GM19240 (cell line): Measurements from ENCODE around the gene ZFYVE28.

Experiments
- DNase-seq: peaks from one replicate; pipeline ENCODE4 v3.0.0; 2011; ENCODE audit warnings: low spot score; ENCODE audit not compliant: insufficient read length

ZFYVE28 gene

GRCh38 chr4:2411786-2412510, 6.5 kb downstream of the ZFYVE28 start:
- DNase-seq: peak; percentile 39

- no peak for DNase-seq
Observed at GRCh38 chr4:2409381-2409783, 9.1 kb downstream of the ZFYVE28 start.

DNA sequence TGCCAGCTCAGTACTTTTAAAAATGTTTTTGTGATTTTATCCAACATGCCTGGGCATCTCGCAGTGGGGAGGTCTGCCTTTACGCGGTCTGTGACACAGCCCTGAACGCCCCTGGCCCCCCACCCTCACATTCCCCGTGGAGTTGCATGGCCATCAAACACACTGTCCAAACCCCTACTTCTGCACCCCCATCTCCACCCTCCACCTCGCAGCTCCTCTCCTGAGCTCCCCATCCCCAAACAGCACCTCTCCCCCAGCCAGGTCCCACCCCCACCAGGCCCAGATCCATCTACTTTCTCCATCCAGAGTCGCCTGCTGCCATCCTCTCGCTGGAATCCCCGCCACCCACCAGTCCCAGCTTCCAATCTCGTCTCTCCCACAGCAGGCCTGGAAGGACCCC, 9.5 kb downstream of the ZFYVE28 start:
- no peak for DNase-seq

DNA sequence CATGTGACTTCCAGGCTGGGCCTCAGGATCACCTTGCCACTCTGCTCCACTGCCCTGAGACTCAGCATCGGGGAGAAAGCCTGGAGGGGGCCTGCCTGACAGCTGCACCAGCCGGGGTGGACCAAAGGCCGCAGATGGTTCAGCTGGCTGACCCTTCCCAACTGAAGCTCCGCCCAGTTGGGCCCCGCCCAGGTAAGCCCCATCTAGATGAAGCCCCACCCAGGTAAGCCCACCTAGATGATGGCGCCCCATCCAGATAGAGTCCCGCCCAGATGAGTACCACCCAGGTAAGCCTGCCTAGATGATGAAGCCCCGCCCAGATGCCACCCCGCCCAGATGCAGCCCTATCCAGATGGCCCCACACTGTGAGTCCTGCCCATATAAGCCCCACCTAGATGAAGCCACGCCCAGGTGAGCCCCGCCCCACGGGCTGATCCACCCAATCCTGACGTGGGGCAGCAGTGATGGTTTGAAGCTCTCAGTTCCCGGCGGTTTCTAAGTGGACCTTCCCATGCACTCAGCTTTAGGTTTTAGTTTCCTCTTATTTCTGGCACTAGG, 10.0 kb downstream of the ZFYVE28 start:
- no peak for DNase-seq

DNA sequence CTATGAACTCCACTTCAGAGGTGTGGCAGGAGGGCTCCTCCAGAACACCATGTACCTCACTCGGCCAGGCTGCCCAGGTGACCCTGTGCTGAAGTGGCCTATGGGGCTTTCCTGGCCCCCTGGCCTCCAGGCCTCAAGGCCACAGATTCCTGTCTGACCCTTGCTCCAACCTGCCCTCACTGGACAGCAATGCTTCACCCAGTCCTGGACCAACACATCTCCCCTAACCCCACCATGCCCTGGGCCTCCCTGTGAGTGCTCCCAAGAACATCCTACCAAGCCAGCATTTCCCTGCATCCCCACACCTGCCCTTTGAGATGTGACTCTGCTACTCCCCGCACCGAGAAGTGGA, 10.5 kb downstream of the ZFYVE28 start:
- DNase-seq: no peak

DNA sequence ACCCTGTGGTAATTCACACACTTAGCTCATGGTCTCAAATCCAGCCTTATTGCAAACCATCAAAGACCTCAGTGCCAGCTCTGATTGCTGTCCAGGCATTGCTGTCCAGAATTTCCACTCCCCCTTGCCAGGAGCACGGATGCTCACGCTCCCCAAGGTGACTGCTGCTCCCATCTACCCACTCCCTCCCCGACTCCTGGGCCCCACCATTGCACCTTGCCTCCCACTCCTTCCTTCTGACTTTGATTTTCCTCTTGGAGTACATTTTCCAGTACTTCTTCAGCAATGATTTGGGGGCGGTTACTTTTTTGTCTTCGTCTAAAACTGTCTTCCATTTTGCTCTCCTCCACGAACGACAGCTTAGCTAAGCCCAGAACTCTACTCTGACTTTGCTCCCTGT, 11.5 kb downstream of the ZFYVE28 start:
- no peak for DNase-seq

DNA sequence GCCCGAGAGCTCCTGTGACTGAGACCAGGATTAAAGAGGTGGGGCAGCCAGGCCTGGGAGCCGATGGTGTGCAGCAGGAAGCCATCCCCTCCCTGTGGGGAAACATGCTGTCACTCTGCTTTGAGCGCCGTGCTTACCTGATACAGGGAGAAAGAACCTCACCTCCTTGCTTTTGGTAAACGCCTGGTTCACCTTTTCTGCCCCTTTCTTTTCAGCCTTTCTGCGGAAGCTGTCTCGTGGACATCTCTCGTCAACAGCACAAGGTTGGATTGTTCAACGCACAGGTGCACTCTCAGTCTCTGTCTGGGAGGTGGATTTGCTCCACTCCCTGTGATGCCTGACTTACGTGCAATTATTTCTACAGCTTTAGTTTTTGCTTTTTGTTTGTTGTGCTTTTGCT, 12.0 kb downstream of the ZFYVE28 start:
- no peak for DNase-seq

GRCh38 chr4:2402941-2403340, 15.5 kb downstream of the ZFYVE28 start:
- no peak for DNase-seq

DNA sequence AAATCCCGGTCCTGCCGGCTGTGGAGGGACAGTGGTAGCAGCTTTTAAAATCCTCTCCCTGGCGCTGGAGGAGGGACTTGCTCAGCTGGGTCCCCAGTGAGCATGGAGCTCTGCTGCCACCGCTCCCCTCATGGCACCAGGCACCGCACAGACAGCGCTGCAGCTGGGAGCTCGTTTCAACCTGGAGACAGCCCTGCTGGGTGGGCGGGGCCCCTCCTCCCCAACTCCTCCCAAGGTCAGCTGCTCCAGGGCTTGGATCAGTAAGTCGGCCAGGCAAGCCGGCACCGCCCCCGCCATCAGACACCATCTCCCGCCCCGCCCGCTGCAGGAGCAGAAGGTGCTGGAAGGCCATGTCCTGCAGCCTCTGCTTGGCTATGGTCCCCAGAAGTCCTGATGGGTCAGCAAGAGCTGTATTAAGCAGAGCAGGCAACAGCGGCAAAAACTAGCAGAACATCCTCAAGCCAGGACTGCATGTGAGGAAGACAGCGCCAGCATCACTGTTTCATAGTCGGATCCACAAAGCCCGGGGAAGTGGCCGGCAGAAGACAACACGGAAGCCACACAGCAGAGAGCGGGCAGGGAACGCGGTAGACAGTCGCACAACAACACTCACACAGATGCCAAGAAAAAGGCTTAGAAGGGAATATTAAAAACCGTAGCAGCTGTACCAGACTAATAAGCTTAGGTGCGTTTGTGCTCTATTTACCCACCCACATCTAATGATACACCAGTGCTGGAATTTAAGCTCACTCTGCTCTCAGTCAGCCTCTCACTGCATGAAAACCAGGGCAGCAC, 16.2 kb downstream of the ZFYVE28 start:
- no peak for DNase-seq

- DNase-seq: no peak
Observed at GRCh38 chr4:2401610-2401983, 16.8 kb downstream of the ZFYVE28 start.

- DNase-seq: no peak
Observed at GRCh38 chr4:2400841-2401609, 17.4 kb downstream of the ZFYVE28 start.

GRCh38 chr4:2399631-2400190, 18.7 kb downstream of the ZFYVE28 start:
- DNase-seq: no peak

DNA sequence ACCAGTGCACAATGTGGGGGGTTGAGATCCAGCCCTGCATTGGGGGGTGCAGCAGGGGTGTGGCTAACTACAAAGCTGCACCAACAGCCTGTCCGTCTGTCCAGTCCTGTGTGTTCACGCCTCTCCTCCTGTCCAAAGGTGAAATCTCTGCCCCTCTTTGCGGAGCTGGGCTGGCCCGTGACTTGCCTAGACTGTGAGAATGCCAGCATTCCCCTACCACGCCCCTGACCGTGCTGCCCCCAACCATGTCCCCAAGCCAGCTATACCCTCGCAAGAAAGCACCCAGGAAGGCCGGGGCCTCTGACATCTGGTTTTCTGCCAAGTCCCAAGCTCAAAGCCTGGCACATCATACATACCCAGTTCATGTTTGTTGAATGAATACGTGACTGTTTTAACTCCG, 19.2 kb downstream of the ZFYVE28 start:
- DNase-seq: no peak

DNA sequence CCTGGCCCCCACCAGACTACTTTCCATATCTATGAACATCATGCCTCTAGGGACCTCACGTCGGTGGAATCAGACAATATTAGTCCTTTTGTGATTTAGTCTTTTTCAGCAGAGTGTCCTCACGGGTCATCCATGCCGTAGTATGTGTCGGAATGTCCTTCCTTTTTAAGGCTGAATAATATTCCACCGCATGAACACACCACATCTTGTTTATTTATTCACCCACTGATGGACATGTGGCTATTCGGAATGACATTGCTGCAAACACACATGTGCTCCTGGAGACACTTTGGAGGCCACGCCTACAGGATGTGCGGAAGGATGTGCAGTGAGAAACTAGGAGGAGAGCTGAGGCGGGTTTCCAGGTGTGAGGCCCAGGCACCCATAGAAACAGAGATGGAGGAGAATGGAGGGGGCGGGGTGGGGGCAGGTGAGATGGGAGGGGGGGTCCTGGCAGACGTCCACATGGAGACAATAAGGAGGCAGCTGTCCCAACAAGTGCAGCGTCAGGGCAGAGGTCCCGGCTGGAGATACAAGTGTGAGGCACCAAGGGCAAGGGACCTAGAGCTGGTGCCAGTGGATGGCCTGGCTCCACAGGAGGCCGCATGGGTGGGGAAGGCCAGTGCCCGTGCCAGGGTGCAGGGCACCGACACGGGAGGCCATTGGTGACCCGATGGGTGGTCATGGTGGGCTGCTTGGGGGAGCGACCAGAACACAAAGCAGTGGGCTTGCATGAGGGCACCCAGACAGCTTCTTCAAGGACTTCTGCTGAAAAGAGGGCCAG, 20.7 kb downstream of the ZFYVE28 start:
- no peak for DNase-seq

GRCh38 chr4:2396781-2397368, 21.6 kb downstream of the ZFYVE28 start:
- DNase-seq: no peak

DNA sequence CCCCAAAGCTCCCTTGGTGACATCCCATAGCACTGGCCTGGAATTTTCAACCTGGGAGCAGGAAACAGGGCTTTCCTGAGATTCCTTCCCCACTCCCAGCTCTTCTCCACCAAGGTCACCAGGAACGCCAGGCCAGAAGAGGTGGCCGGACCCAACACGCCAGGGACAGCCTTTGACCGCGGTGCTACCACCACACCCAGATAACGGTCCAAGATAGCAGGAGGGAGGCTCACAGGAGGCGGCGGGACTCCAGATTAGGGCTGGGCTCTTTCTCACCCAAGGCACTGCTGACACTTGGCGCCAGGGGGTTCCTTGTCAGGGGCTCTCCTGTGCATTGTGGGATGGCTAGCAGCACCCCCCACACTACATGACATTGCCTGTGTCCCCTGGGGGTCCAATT, 22.9 kb downstream of the ZFYVE28 start:
- DNase-seq: no peak

GRCh38 chr4:2395038-2395437, 23.4 kb downstream of the ZFYVE28 start:
- DNase-seq: no peak

GRCh38 chr4:2394528-2394927, 23.9 kb downstream of the ZFYVE28 start:
- no peak for DNase-seq

DNA sequence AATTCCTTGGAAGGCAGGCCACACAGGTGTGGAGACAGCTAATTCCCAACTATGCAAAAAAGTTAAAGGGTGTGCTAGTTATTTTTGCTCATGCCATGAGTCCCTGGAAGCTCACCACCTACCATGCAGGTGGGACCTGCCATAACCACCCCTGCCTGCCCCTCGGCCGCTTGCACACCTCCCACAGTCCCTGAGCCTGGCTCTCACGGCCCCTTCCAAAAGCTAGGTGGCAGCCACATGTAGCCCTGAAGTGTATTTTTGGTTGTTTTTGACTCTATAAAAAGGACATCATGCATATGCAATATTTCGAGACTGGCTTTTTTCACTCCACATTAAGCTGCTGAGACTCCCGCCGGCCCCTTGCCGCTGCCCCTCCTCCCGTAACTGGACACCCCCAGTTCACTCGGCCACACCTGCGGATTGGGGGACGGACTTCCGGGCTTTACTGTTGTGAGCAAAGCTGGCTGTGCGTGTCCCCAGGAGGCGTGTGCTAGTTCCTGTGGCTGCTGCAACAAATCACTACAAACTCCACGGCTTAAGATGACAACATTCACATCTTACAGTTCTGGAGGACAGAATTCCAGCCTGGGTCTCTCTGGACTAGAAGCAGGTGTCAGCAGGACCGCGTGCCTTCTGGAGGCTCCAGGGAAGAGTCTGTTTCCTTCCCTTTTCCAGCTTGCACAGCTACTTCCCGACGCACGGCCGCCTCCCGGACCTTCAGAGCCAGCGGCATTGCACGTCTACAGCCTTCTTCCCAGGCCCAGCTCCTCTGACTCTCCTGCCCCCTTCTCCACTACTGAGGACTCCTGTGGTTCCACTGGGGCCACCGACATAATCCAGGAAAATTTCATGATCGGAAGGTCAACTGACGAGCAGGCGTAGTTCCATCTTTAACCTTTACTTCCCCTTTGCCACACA, 24.8 kb downstream of the ZFYVE28 start:
- no peak for DNase-seq
